ENCODE data around the gene LASP1.

DNA sequence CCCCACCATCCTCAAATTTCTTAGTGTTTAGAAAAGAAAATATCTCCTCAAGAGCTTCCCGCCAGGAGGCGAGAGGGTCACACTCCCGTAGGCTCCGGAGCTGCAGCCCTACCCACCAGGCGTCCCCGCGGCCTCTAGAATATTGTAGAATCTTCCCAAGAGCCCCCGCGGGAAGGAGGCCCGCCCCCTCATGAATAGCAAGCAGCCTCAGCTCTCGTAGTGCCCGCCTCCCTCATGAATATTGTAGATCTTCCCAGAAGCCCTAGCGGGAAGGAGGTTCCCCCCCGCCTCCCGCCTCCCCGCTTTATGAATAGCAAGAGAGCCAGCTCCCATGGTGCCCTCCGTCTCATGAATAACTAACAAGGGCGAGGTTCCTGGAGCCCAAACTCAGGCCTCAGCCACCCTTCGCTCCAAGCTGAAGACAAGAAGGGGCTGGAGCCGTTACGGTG is 97.5 kb downstream of the LASP1 start, which contains the start of gene FBXO47:
- TF ChIP-seq, protein P1, sequence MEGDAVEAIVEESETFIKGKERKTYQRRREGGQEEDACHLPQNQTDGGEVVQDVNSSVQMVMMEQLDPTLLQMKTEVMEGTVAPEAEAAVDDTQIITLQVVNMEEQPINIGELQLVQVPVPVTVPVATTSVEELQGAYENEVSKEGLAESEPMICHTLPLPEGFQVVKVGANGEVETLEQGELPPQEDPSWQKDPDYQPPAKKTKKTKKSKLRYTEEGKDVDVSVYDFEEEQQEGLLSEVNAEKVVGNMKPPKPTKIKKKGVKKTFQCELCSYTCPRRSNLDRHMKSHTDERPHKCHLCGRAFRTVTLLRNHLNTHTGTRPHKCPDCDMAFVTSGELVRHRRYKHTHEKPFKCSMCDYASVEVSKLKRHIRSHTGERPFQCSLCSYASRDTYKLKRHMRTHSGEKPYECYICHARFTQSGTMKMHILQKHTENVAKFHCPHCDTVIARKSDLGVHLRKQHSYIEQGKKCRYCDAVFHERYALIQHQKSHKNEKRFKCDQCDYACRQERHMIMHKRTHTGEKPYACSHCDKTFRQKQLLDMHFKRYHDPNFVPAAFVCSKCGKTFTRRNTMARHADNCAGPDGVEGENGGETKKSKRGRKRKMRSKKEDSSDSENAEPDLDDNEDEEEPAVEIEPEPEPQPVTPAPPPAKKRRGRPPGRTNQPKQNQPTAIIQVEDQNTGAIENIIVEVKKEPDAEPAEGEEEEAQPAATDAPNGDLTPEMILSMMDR (optimal IDR thresholded peaks at IDR 0.05 in 1 of 3, IDR thresholded peaks at IDR 0.05 in 1 of 3, conservative IDR thresholded peaks at IDR 0.05 in 1 of 3; ENCODE audit: extremely low read depth in 1 of 3, insufficient read depth in 2 of 3, low read length in 3 of 3), result no peak
- no peak for TF ChIP-seq EZH2 (IDR thresholded peaks at IDR 0.05; ENCODE audit: low read length)

All from keratinocyte (primary cell).